ES-I3 (cell line): ENCODE measurements around the gene BBX.

Source experiments
- H3K36me3 ChIP-seq: 2 replicates; pipeline ENCODE4 v1.6.1; 2013; ENCODE audit warnings: mild to moderate bottlenecking, low read length, control low read depth, moderate library complexity; ENCODE audit not compliant: insufficient read depth
- H3K4me1 ChIP-seq: 2 replicates; pipeline ENCODE4 v1.6.1; 2013; ENCODE audit warnings: mild to moderate bottlenecking, control low read depth, low read length; ENCODE audit not compliant: insufficient read depth
- H3K9ac ChIP-seq: 2 replicates; pipeline ENCODE4 v1.6.1; 2013; ENCODE audit warnings: low read depth, mild to moderate bottlenecking, low read length, moderate library complexity
- H3K9me3 ChIP-seq: 2 replicates; pipeline ENCODE4 v1.6.1; 2013; ENCODE audit warnings: mild to moderate bottlenecking, low read length, moderate library complexity; ENCODE audit not compliant: control insufficient read depth, insufficient read depth

Gene BBX

DNA sequence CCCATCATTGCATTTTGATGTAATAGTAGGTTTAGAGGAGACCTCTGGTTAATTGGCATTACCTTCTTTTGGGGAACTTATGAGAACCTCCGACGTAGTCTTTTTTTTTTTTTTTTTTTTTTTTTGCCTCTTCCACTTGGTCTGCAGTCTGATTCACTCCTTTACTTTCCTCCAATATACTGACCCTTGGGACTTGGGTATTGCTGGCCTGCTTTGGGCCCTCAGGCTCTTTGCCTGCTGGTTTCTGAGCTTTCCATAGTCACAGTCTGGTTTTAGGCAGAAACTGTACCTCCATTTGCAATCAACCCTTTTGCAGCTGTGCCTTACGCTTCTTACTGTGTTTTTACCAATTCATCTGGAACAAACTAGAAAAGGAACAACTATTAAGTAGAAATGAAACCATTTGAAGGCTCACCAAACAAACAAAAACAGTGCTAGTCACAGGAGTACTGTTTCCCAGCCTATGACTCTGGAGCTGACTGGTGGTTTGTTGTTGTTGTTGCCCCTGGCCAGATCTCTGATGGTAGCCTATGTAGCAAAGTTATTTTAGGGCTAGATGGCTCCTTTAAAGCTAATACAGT, 272.8 kb downstream of the BBX start:
- Histone ChIP-seq H3K9me3 (no peaks in the 10 kb centered on the region), H3K36me3 (peaks cover 4% of the 10 kb centered on the region; the same call in 1 of the 2 replicates), H3K4me1 (no peaks in the 10 kb centered on the region), H3K9ac (no peak overlapping the region)

GRCh38 chr3:107796791-107797190, 274.0 kb downstream of the BBX start:
- Histone ChIP-seq H3K36me3 (peaks cover 6% of the 10 kb centered on the region; the same call in 1 of the 2 replicates), H3K9me3 (no peaks in the 10 kb centered on the region), H3K4me1 (no peaks in the 10 kb centered on the region)

DNA sequence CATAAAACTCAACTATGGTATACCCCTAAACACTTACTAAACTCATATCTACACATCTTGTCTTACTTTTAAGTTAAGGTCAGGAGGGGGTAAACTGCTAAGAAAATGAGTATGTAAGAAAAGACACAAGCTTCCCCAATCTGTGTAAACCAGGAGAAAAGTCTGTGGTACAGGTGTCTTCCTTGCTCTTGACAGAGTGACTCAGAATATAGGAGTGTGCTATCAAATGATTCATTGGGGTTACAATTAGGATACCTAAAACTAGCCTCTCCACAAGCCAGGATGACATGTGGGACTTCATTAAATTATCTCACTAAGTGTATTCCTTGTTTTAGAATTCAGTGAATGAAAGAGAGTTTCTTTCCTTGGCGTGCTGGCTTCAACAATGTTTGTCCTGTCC, 274.8 kb downstream of the BBX start:
- no peaks in the 10 kb centered on the region for H3K9me3 ChIP-seq
- no peak overlapping the region for H3K9ac ChIP-seq
- peaks cover 7% of the 10 kb centered on the region; the same call in 1 of the 2 replicates for H3K36me3 ChIP-seq
- H3K4me1 ChIP-seq = no peaks in the 10 kb centered on the region

More at GRCh38 chr3:107796791-107797190, 274.0 kb downstream of the BBX start:
- H3K9ac ChIP-seq = no peak overlapping the region

- no peaks in the 10 kb centered on the region for H3K9me3 ChIP-seq
- no peaks in the 10 kb centered on the region for H3K4me1 ChIP-seq
- peaks cover 10% of the 10 kb centered on the region; the same call in 1 of the 2 replicates for H3K36me3 ChIP-seq
- no peak overlapping the region for H3K9ac ChIP-seq
Measured at GRCh38 chr3:107798381-107798780, 275.6 kb downstream of the BBX start.

- Histone ChIP-seq H3K4me1 (no peaks in the 10 kb centered on the region), H3K9me3 (no peaks in the 10 kb centered on the region), H3K9ac (no peak overlapping the region), H3K36me3 (peaks cover 17% of the 10 kb centered on the region)
Measured at GRCh38 chr3:107800710-107801109, 277.9 kb downstream of the BBX start.

DNA sequence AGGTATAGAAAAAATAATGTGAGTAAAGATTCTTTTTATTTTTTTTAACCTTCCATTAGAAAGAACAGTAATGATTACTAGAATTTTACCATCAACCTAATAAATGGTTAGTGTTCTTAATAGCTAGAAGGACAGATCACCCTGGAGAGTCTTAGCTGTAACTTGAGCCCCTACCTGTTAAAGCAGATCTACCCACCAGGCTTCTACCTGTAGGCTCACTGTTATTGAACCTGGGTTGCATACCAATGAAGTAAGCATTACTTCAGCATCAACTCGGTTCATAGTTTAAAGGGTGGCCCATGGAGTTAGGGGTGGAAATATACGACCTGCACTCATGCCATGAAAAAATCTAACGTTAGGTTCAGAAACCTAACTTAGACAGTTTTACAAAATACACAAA, 280.4 kb downstream of the BBX start:
- Histone ChIP-seq H3K36me3 (peaks cover 21% of the 10 kb centered on the region), H3K4me1 (no peaks in the 10 kb centered on the region), H3K9me3 (no peaks in the 10 kb centered on the region), H3K9ac (no peak overlapping the region)

GRCh38 chr3:107806021-107806420, 283.3 kb downstream of the BBX start:
- H3K36me3 ChIP-seq = peaks cover 15% of the 10 kb centered on the region
- H3K9ac ChIP-seq = no peak overlapping the region
- no peaks in the 10 kb centered on the region for H3K9me3 ChIP-seq
- H3K4me1 ChIP-seq = no peaks in the 10 kb centered on the region

GRCh38 chr3:107806536-107806935, 283.8 kb downstream of the BBX start:
- peaks cover 15% of the 10 kb centered on the region for H3K36me3 ChIP-seq
- H3K9ac ChIP-seq = no peak overlapping the region
- no peaks in the 10 kb centered on the region for H3K9me3 ChIP-seq
- H3K4me1 ChIP-seq = no peaks in the 10 kb centered on the region

DNA sequence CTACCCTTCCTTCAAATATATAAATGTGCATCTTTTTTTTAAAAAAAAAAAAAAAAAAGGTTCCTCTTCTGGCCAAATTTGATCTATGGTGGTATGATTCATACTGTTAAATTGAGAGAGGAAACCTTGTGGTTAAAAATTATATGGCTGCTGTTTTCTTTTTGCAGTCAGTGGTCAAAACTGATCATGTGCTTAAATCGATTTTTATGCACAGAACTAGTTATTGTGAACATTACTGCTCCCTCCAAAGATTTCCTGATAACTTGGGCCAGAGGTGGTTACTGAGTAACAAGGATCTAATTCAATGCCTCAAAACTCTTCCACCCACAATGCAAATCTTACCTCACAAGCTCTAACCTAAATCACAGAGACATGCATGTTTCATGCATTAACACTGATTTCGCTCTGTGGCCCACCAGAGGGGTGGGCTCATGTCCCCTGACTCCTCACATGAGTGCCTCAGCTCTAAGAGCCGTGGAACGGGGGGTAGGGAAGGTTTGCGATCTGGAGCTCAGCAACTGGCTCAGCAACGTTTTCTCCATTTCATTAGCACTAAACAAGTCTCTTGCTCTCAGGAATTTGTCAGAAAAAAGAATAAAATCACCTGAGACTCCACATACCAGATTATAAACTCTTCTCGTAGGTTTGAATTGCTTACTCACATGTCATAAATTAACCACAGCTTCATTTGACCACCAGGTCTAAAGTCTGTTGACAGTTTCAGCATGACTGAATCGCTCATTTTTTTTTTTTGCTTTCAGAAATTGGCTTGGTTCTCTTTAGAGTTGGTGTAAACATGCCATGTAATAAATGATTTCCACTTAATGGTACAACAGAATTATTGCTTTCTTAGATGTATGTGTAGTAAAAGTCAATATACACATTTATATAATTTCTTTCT, 287.7 kb downstream of the BBX start:
- Histone ChIP-seq H3K4me1 (no peaks in the 10 kb centered on the region), H3K9ac (no peak overlapping the region), H3K9me3 (no peaks in the 10 kb centered on the region), H3K36me3 (peaks cover 6% of the 10 kb centered on the region)

DNA sequence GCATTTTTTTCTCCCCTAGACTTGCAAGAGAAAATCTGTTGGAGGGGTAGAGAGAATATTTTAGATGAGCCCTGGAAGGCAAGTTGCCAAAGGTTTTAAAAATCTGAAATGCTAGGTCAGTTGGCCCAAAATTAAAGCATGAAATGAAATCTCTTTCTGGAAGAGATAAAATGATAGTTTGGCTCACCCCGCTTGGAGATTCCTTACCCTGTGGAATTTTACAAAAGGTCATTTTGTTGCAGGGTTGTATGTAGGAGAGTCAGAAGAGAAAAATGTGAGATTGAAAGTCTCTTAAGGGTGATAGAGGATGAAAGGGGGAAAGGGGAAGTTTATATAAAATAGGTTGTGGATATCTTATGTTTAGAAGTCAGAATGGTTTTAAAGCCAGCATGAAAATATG, 290.3 kb downstream of the BBX start:
- Histone ChIP-seq H3K9ac (no peak overlapping the region), H3K9me3 (no peaks in the 10 kb centered on the region), H3K4me1 (no peaks in the 10 kb centered on the region), H3K36me3 (no peaks in the 10 kb centered on the region)

GRCh38 chr3:107816107-107816506, 293.3 kb downstream of the BBX start:
- Histone ChIP-seq H3K36me3 (no peaks in the 10 kb centered on the region), H3K9ac (no peak overlapping the region), H3K9me3 (no peaks in the 10 kb centered on the region), H3K4me1 (no peaks in the 10 kb centered on the region)

GRCh38 chr3:107817076-107817475, 294.3 kb downstream of the BBX start:
- Histone ChIP-seq H3K9me3 (no peaks in the 10 kb centered on the region), H3K4me1 (no peaks in the 10 kb centered on the region), H3K36me3 (no peaks in the 10 kb centered on the region), H3K9ac (no peak overlapping the region)

DNA sequence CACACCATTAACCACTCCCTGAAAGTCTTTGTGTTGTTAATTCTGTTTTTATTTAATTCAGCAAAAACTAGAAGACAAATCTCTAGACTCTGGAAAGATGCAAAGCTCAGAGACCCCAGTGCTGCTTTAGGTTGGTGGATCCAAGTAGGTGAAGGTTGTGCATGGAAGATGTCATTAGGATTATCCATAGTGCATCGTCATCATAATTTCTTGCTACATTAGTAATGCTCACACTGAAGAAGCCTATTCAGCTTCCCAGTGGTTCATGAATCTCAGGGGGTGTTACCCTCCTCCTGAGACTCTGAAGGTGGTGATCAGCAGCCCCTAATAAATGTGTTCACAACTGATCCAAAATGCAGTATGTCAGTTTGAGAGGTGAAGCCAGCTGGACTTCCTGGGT, 295.3 kb downstream of the BBX start:
- Histone ChIP-seq H3K9ac (no peak overlapping the region), H3K36me3 (no peaks in the 10 kb centered on the region), H3K4me1 (no peaks in the 10 kb centered on the region), H3K9me3 (no peaks in the 10 kb centered on the region)

- no peak overlapping the region for H3K9ac ChIP-seq
Measured at GRCh38 chr3:107819656-107820055, 296.9 kb downstream of the BBX start.

GRCh38 chr3:107822308-107822707, 299.5 kb downstream of the BBX start:
- Histone ChIP-seq H3K9me3 (no peaks in the 10 kb centered on the region), H3K36me3 (no peaks in the 10 kb centered on the region), H3K4me1 (no peaks in the 10 kb centered on the region), H3K9ac (no peak overlapping the region)

More at GRCh38 chr3:107819656-107820055, 296.9 kb downstream of the BBX start:
- no peaks in the 10 kb centered on the region for H3K9me3 ChIP-seq
- no peaks in the 10 kb centered on the region for H3K36me3 ChIP-seq
- H3K4me1 ChIP-seq = no peaks in the 10 kb centered on the region
